Measurements from ENCODE around the gene NOS3. TPM values are rescaled to one million over a fixed set of nuclear protein-coding genes. Genes with fewer than 3 reads are reported as not detected.

The NOS3 gene
- total and polyA plus RNA-seq, 2 donors (not counting 3 experiments of a cell fraction or from before 2014, with no cell fraction given) = 82.8 to 95.1 TPM

- no peaks in the 10 kb centered on the region for H4K20me1 ChIP-seq (replicated peaks; ENCODE audit: control insufficient read depth, extremely low read depth, insufficient read depth, low read length)
- no peak overlapping the region for H2AFZ ChIP-seq (ENCODE audit: low read depth, low read length)
- TF ChIP-seq CTCF (IDR thresholded peaks at IDR 0.05; ENCODE audit: extremely low read depth in 1 of 2, insufficient read depth in 1 of 2, low read depth in 1 of 2, low read length in 2 of 2) = no peak
- TF ChIP-seq GATA2 (IDR thresholded peaks at IDR 0.05; ENCODE audit: insufficient read depth, insufficient read length, low read depth, low read length) = no peak
- peak; percentile 35 for TF ChIP-seq POLR2AphosphoS5 (IDR thresholded peaks at IDR 0.05; ENCODE audit: insufficient read depth, low read depth, low read length)
- no peak for TF ChIP-seq JUN (IDR thresholded peaks at IDR 0.05; ENCODE audit: borderline replicate concordance, insufficient read depth, insufficient read length, low read depth)
- TF ChIP-seq MYC (IDR thresholded peaks at IDR 0.05; ENCODE audit: low read depth, low read length) = no peak
- FAIRE-seq = no peak
- no peaks in the 10 kb centered on the region for H3K27me3 ChIP-seq (ENCODE audit: control insufficient read depth in 2 of 2, insufficient read depth in 2 of 2, low read length in 2 of 2)
- no peak overlapping the region for H3K27ac ChIP-seq (ENCODE audit: insufficient read depth, low read depth, low read length)
- H3K79me2 ChIP-seq (ENCODE audit: control insufficient read depth, insufficient read depth, low read length) = no peaks in the 10 kb centered on the region
- H3K9ac ChIP-seq (replicated peaks; ENCODE audit: extremely low read depth, insufficient read depth, low read length) = no peak overlapping the region
- peaks cover 35% of the 10 kb centered on the region for H3K4me1 ChIP-seq (ENCODE audit: control insufficient read depth, extremely low read depth, insufficient read depth, low read length)
- dilution Hi-C loops (cut with MboI; ENCODE audit: extremely low pct_ligation_motif_present, low sequenced_read_pairs) = no loop called here
- no peaks in the 10 kb centered on the region for H3K9me3 ChIP-seq (replicated peaks; ENCODE audit: control insufficient read depth, insufficient read depth, low read length)
- CTCF ChIA-PET = interaction anchor here (0.9 to 9.4 kb wide), 13 partner anchors 10 to 725 kb away, joined by 3 to 107 read pairs (median 6); partner anchors contain the start of genes ATG9B and NOS3
- H3K4me3 ChIP-seq (replicated peaks in 1 of 3; ENCODE audit: insufficient read depth in 1 of 3, low read depth in 1 of 3, low read length in 3 of 3) = no peak overlapping the region
- DNase-seq (ENCODE audit: low read depth, low spot score) = no peak
- POLR2A ChIA-PET = no interaction called here
- no peaks in the 10 kb centered on the region for H3K9me1 ChIP-seq (replicated peaks; ENCODE audit: control insufficient read depth, extremely low read depth, insufficient read depth, low read length)
- no peak overlapping the region for H3K4me2 ChIP-seq (ENCODE audit: insufficient read depth, low read length)
- BruUV-seq (replicated peaks) = no TSS peak
- intact Hi-C loops (cut with micrococcal nuclease) = no loop called here
- peaks cover 0 to 26% of the 10 kb centered on the region in 2 experiments for H3K36me3 ChIP-seq (ENCODE audit: control insufficient read depth in 2 of 2, extremely low read depth in 1 of 2, insufficient read depth in 2 of 2, low read length in 2 of 2)
Measured at GRCh38 chr7:151010307-151011096, 19.7 kb downstream of the NOS3 start.
